Hematopoietic multipotent progenitor cell (in vitro differentiated cells): Measurements from ENCODE around the gene DEGS2. TPM values are rescaled to one million over a fixed set of nuclear protein-coding genes. Genes with fewer than 3 reads are reported as not detected.
"Not testable (repeated sequence)": the region's sequence is repeated elsewhere in the genome, so short reads cannot be mapped to it uniquely, and the experiment has no call there.

Experiments
- DNase-seq, 3 donors: peaks; one replicate each; pipeline ENCODE4 v3.0.0-alpha.2; 2011 to 2015; ENCODE audit warnings: low read depth in 2 of 3, low spot score in 2 of 3
- total RNA-seq: library from RNA; depleted of rRNA; stranded (reverse); fragments of >200 nt; gene quantifications from one replicate; pipeline ENCODE4 v1.2.3, GENCODE V29; 2012

Gene DEGS2
- total RNA-seq: 12.4 TPM

- peak in 1 of 3 donors; percentile 30 for DNase-seq
These were observed at the start of gene DEGS2 for GRCh38 chr14:100159094-100159864. Gene DEGS2, minus strand, starts transcription at chr14:100159645. Its CDS starts 58 bp downstream, at chr14:100159587.

- not testable (repeated sequence) for DNase-seq
These were observed 48.7 kb upstream of the DEGS2 start for GRCh38 chr14:100208136-100208535.

- not testable (repeated sequence) for DNase-seq
These were observed 48.1 kb upstream of the DEGS2 start for GRCh38 chr14:100207588-100207987.

GRCh38 chr14:100204835-100205167 is 45.4 kb upstream of the DEGS2 start:
- not testable (repeated sequence) for DNase-seq

- no peak for DNase-seq
These were observed 44.8 kb upstream of the DEGS2 start for GRCh38 chr14:100203962-100204834.

GRCh38 chr14:100203146-100203545 is 43.7 kb upstream of the DEGS2 start:
- no peak for DNase-seq

- DNase-seq: no peak
These were observed 43.3 kb upstream of the DEGS2 start for GRCh38 chr14:100202712-100203111.

- no peak for DNase-seq
These were observed 42.3 kb upstream of the DEGS2 start for GRCh38 chr14:100201701-100202100.

GRCh38 chr14:100200311-100200710 is 40.9 kb upstream of the DEGS2 start:
- DNase-seq: no peak

GRCh38 chr14:100199240-100199860 is 39.9 kb upstream of the DEGS2 start:
- DNase-seq: no peak

- DNase-seq: peak in 1 of 3 donors; percentile 35
These were observed 34.2 kb upstream of the DEGS2 start for GRCh38 chr14:100193417-100194357.

GRCh38 chr14:100192672-100193416 is 33.4 kb upstream of the DEGS2 start:
- DNase-seq: peak; percentile 99 to 100 (median 99)

- no peak for DNase-seq
These were observed 32.8 kb upstream of the DEGS2 start for GRCh38 chr14:100192250-100192671.

GRCh38 chr14:100191584-100192249 is 32.3 kb upstream of the DEGS2 start:
- no peak for DNase-seq

GRCh38 chr14:100190126-100190525 is 30.7 kb upstream of the DEGS2 start:
- no peak for DNase-seq

GRCh38 chr14:100188392-100189030 is 29.1 kb upstream of the DEGS2 start:
- DNase-seq: no peak

- no peak for DNase-seq
These were observed 27.9 kb upstream of the DEGS2 start for GRCh38 chr14:100187247-100187833.
